ENCODE results near the gene FLNB. TPM values are rescaled to one million over a fixed set of nuclear protein-coding genes. Genes with fewer than 3 reads are reported as not detected.

FLNB gene
- total and polyA plus RNA-seq, 9 of the 15 experiments (the other 6 are each of a cell fraction or from before 2014, with no cell fraction given), result 9.4 to 48.1 (median 25.6) TPM

- TF ChIP-seq DEAF1 (CRISPR knock-in tag; IDR thresholded peaks at IDR 0.05) (peak; percentile 42), HNRNPH1 (optimal IDR thresholded peaks at IDR 0.05; ENCODE audit: low read depth, low read length) (no peak), PHF8 (IDR thresholded peaks at IDR 0.05; ENCODE audit: borderline replicate concordance, low read length) (peak; percentile 79; the same call in 1 of the 2 replicates), BCLAF1 (IDR thresholded peaks at IDR 0.05; ENCODE audit: borderline replicate concordance in 1 of 2, control insufficient read depth in 1 of 2, low read depth in 2 of 2, low read length in 1 of 2) (no peak), MYC (IDR thresholded peaks at IDR 0.05; ENCODE audit: low read depth, low read length) (peak; percentile 50; the same call in 1 of the 2 replicates), MYC (CRISPR knock-in tag; IDR thresholded peaks at IDR 0.05; ENCODE audit: borderline replicate concordance, low read depth) (no peak), FOXM1 (IDR thresholded peaks at IDR 0.05; ENCODE audit: low read depth) (no peak), FOXM1 (CRISPR knock-in tag; IDR thresholded peaks at IDR 0.05; ENCODE audit: low read depth) (0 out of 2 replicates have a peak, but pooled peaks have one; percentile 29), POLR2B (IDR thresholded peaks at IDR 0.05; ENCODE audit: low read depth, partially characterized antibody) (peak; percentile 47), MAX (CRISPR knock-in tag; IDR thresholded peaks at IDR 0.05) (peak; percentile 57), FOSL1 (tag; conservative IDR thresholded peaks at IDR 0.05) (peak; percentile 16; the same call in 1 of the 2 replicates), NFE2L1 (tag; IDR thresholded peaks at IDR 0.05; ENCODE audit: borderline replicate concordance, low read depth) (no peak), IFI16 (CRISPR knock-in tag; IDR thresholded peaks at IDR 0.05) (no peak), SETDB1 (IDR thresholded peaks at IDR 0.05; ENCODE audit: low read length) (no peak), TOE1 (IDR thresholded peaks at IDR 0.05; ENCODE audit: borderline replicate concordance) (no peak), TOE1 (CRISPR knock-in tag; IDR thresholded peaks at IDR 0.05; ENCODE audit: borderline replicate concordance, low read depth) (no peak), FOXP1 (CRISPR knock-in tag; IDR thresholded peaks at IDR 0.05) (peak; percentile 32; the same call in 1 of the 2 replicates), FOXK1 (CRISPR knock-in tag; IDR thresholded peaks at IDR 0.05; ENCODE audit: borderline replicate concordance) (0 out of 2 replicates have a peak, but pooled peaks have one; percentile 55), NFIX (CRISPR knock-in tag; IDR thresholded peaks at IDR 0.05; ENCODE audit: low read depth) (no peak), TBP (optimal IDR thresholded peaks at IDR 0.05; ENCODE audit: low read depth, low read length) (peak; percentile 82), BRCA1 (IDR thresholded peaks at IDR 0.05) (no peak), BRCA1 (CRISPR knock-in tag; IDR thresholded peaks at IDR 0.05) (0 out of 2 replicates have a peak, but pooled peaks have one; percentile 62), RBBP5 (IDR thresholded peaks at IDR 0.05; ENCODE audit: borderline replicate concordance, insufficient read depth, low read length, poor library complexity, severe bottlenecking) (peak; percentile 23)
These were observed at the start of gene FLNB (continued) for GRCh38 chr3:58008141-58009025.

All from K562 (cell line).